ENCODE results near the gene TMEM74B.

TMEM74B gene

DNA sequence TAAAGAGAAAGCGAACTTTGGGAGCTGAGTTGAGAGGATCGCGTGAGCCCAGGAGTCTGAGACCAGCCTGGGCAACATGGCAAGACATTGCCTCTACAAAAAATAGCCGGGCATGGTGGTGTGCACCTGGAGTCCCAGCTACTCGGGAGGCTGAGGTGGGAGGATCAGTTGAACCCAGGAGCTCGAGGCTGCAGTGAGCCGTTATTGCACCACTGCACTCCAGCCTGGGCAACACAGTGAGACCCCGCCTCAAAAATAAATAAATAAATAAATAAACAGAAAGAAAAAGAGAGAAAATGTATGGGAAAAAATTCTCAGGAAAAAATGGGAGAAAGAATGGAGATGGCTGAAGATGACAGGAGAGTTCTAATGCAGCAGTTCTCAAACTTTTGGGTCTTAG is 21.0 kb upstream of the TMEM74B start:
- no peak for DNase-seq (ENCODE audit: low read depth)

DNA sequence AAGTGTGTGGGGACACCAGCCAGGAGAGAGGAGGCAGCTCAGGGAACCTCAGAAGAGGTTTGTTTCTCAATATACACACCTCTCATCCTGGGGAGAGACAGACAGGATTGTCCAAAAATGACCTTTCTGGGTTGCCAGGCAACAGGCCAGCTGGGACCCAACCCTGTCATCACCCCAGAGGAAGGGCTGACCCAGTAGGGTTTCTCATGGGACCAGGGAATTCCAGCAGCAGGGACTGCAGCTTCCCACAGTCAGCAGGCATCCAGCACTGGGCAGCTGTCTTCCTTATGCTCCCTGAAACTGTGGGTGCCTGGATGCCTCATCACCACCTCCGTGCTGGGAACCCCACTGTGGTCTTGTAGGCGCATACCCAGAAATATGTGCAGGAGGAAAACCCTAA is 19.8 kb upstream of the TMEM74B start:
- no peak for DNase-seq (ENCODE audit: low read depth)

- DNase-seq (ENCODE audit: low read depth), result no peak
These were observed 19.3 kb upstream of the TMEM74B start for GRCh38 chr20:1204113-1204512.

GRCh38 chr20:1203630-1204029 is 18.8 kb upstream of the TMEM74B start:
- no peak for DNase-seq (ENCODE audit: low read depth)

GRCh38 chr20:1202762-1203504 is 18.2 kb upstream of the TMEM74B start, which contains the start of gene C20orf202:
Gene C20orf202, plus strand, starts transcription at chr20:1203454. Its CDS starts 132 bp downstream, at chr20:1203586.
- no peak for DNase-seq (ENCODE audit: low read depth)

- DNase-seq (ENCODE audit: low read depth), result no peak
These were observed 15.2 kb upstream of the TMEM74B start for GRCh38 chr20:1199964-1200363.

- DNase-seq (ENCODE audit: low read depth), result no peak
These were observed 14.6 kb upstream of the TMEM74B start for GRCh38 chr20:1199212-1199873.

DNA sequence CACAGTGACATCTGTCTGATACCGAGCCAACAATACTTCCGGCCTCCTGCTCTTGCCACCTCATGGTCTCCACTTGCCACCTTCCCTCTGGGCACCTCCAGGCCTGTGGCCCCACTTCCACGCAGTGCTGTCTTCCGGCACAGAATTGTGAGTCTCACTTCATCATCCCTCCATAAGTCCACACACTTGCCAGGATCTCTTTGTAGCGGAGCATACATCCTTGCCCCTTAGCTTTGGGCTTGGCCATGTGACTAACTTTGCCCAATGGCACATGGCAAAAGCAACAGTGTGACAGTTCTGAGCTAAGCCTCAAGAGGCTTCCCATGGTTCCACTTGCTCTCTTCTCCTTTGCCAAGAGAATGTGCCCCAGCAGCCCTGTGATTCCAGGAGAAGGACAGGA is 14.0 kb upstream of the TMEM74B start:
- DNase-seq (ENCODE audit: low read depth), result no peak

DNA sequence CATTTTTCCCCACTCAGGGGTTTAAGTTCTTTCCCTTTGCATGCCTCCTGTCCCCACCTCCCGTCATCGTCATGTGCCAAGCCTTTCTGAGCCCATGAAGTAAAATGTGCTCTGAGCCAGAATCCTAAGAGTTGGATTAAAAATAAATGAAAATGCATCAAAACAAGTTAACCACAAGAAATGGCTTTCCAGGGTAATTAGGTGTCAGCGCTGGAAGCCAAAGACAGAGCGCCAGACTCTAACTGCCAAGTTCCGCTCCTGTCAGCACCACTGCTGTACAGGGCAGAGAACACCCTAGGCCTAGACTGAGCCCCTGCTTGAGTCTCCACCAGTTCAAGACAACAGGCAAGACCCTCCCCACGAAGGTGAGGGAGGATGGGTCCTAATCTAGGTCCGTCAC is 13.0 kb upstream of the TMEM74B start:
- no peak for DNase-seq (ENCODE audit: low read depth)

DNA sequence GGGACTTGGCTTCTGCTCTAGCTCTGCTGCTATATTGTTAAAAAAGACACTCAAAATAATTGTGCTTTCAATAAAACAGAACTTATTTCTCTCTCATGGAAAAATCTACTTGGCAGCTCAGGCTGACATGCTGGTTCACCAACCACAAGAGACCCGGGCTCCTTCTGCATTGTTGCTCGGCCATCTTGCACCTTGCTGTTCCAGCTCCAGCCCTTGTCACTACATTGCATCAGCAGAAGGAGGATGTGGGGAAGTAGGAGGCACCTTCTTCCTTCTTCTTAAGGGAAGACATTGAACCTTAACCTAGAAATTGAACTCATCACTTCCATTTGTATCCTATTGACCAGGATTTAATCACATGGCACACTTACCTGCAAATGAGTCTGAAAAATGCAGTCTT is 11.9 kb upstream of the TMEM74B start:
- DNase-seq (ENCODE audit: low read depth), result no peak

DNA sequence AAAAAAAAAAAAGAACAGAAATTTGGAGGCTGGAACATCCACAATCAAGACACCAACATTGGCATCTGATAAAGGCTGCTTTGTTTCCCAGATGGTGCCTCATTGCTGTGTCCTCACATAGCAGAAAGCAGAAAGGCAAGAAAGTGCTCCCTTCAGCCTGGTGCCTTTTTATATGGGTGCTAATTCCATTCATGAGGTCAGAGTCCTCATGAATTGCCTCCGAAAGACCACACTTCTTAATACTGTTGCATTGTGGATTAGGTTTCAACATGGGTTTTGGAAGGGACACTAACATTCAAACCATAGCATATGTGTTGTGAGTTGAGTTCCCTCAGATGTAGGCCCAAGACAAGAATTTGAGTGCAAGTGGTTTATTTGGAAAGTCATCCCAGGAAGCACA is 10.4 kb upstream of the TMEM74B start:
- no peak for DNase-seq (ENCODE audit: low read depth)

DNA sequence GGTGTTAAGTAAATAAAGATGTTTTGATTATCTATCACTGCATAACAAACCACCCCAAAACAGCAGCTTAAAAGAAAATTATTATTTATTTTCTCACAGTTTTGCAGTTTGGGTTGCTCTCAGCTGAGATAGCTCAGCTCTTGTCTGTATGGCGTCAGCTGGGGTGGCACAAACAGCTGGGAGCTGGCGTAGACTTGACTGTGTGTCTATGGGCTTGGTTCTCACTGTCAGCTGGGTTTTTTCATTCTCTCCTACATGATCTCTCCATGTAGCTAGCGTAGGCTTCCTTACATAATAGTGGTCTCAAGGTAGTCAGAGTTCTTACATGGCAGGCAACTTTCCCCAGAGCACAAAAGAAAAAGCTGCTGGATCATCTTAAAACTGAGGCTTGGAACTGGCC is 6.5 kb upstream of the TMEM74B start:
- DNase-seq (ENCODE audit: low read depth), result no peak

DNA sequence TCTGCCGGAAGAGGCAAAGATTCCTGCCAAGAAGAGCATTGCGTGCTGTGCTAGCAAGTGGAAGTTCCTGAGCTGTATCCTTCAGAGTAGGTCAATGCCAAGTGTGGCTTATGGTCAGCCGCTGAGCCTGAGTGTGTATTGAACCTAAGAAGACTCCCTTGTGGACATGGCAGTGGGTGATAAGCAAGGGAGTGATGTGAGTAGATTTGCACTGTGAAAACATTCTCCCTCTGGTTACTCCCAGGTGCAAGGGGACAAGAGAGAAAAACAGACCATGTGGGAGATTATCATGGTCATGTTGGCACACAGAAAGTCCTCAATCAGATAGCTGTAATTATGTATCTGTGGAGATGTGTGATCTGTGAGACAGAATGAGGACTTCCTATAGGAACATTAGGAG is 6.1 kb upstream of the TMEM74B start:
- DNase-seq (ENCODE audit: low read depth), result no peak

GRCh38 chr20:1189827-1190226 is 5.0 kb upstream of the TMEM74B start:
- no peak for DNase-seq (ENCODE audit: low read depth)

GRCh38 chr20:1188347-1188746 is 3.6 kb upstream of the TMEM74B start:
- no peak for DNase-seq (ENCODE audit: low read depth)

GRCh38 chr20:1187605-1188171 is 2.9 kb upstream of the TMEM74B start:
- DNase-seq (ENCODE audit: low read depth), result no peak

- no peak for DNase-seq (ENCODE audit: low read depth)
These were observed 1.7 kb upstream of the TMEM74B start for GRCh38 chr20:1186367-1186991.

GRCh38 chr20:1185790-1186334 is 1.1 kb upstream of the TMEM74B start:
- DNase-seq (ENCODE audit: low read depth), result no peak

DNA sequence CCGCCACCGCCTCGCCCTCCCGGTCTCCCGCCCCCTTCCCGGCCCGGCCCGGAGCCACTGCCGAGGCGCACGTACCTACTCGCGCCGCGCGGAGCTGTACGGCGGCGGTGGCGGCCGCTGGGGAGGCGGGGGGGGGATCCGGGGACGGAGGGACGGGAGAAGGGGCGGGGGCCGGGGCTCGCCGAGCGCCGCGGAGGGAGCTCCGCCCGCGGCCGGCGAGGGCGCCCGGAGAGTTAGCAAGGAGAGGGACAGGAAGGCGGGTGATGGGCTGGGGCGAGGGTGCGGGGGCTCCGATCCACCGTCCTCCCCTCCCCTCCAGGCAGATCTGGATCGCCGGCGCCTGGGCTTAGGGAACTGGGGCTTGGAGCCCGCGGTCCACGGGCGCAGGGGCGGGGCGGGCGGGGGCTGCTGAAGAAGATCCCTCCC is 548 bp upstream of the TMEM74B start:
- no peak for DNase-seq (ENCODE audit: low read depth)

DNA sequence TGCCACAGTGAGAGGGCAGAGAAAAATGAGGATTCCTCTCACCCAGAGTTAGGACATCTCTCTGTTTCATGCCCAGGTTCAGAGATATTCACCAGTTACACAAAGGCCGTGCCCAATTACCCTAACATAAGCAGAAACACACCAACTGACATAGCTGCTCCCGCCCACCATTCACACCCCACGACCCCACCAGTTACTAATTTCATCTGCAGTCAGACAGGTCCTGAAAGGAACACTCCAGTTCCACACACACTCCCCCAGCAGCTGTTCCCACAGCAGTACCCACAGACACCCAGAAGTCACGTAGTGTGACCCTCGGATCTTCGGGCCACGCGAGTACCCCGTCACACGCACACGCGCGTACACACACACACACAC is 532 bp downstream of the TMEM74B start:
- no peak for DNase-seq (ENCODE audit: low read depth)

DNA sequence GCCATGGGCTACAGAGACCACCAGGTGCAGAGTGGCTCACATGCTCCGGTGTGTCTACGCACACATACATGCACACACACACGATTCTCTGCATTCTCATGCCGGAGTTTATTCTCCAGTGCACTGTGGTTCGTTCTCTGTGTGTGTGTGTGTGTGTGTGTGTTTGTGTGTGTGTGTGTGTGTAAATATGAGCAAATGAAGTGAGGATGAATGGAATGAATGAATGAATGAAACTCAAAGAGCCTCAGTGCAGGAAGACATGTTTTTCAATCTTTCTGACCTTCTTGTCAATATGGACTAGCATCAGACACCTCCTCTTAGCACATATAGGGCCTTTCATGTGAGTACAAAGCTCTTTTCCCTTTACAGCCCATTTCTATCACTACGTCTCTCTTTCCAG is 1.6 kb downstream of the TMEM74B start:
- DNase-seq (ENCODE audit: low read depth), result no peak

DNA sequence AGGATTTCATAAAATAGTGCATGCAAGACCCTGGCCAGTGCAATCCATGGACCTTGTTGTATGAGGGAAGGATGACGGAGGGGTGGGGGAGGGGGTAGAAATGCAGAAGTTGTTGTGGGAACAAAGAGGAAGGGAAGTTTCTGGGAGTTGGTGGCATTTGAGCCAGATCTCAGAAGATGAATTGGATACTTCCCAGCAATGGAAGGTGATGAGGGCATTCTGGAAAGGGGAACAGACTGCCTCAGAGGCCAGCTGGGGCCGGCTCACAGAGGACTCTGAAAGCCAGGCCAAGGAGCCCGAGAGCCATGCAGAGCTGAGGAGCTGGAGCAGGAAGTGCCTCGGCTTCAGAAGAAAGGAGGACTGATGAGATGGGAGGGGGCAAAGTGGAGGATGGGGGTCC is 2.7 kb downstream of the TMEM74B start:
- no peak for DNase-seq (ENCODE audit: low read depth)

GRCh38 chr20:1180949-1181348 is 3.8 kb downstream of the TMEM74B start:
- DNase-seq (ENCODE audit: low read depth), result no peak
